CD4-positive, alpha-beta T cell treated with Interleukin-4 for 4 hours (primary cell): ENCODE results near the gene NUDT12.

Source experiments
- DNase-seq: peaks from one replicate; pipeline ENCODE4 v3.0.0-alpha.2; 2020

NUDT12 gene

DNA sequence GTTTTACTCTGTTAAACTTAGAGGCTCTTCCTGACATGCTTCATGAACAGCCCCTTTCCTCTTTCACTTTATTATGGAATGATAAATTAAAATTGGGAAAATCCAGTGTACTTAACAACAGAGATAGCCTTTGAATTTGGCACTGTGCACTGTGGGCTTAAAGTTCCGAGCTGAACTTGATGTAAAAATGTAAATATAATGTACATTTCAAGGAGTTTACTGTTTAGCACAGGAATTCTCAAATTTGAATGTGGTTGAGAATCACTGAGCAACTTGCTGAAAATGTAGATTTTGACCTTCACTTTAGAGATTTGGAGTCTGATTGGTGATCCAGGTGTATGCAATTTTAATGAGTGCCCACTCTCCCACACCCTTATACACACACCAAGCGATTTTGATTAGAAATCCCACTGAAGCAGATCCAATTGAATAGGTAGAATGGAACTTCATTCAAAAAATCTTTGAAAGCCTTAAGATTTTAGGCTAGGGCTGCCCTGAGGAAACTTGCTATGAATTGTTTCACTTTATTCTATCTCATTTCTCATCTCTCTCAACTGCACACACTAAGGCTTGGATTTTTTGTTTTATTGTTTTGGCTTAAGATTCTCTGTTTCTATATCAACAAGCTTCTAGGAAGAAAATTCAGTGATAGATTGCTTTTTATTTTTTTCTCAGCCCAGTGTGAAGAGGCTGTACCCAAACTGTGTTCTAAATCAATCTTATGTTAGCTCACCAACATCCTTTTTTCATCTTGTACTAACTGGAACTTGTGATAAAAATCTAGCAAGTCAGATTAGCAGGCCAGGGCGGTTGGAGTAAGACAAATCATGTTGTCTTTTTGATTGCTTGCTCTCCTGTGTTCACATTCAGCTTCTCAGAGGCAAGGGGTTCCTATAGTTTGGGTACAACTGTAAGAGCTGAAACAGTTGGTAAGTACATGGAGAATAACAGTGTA, 22.9 kb downstream of the NUDT12 start:
- DNase-seq: no peak

DNA sequence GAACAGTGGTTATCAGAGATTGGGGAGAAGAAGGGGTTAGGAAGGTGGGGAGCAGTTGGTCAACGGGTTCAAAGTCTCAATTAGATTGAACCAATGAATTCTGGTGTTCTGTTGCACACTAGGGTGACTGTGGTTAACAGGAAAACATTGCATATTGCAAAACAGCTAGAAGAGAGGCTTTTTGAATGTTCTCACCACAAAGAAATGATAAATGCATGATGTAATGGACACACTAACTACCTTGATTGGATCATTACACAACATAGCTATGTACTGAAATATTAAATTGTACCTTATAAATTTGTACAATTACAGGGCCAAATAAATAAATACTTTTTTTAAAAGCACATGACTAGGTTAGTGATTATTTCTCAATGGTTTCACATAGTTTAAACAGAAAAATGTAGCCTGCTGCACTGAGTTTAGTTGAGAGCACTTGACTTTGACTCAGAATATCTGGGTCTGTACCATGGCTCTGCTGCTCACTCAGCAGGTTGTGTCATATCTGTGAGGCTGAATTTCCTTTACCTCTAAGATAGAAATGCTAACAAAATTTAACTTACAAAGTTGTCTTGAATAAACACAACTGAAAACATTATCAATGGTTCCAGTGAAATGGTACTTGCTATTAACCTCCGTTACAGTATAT, 30.4 kb downstream of the NUDT12 start:
- DNase-seq: no peak

DNA sequence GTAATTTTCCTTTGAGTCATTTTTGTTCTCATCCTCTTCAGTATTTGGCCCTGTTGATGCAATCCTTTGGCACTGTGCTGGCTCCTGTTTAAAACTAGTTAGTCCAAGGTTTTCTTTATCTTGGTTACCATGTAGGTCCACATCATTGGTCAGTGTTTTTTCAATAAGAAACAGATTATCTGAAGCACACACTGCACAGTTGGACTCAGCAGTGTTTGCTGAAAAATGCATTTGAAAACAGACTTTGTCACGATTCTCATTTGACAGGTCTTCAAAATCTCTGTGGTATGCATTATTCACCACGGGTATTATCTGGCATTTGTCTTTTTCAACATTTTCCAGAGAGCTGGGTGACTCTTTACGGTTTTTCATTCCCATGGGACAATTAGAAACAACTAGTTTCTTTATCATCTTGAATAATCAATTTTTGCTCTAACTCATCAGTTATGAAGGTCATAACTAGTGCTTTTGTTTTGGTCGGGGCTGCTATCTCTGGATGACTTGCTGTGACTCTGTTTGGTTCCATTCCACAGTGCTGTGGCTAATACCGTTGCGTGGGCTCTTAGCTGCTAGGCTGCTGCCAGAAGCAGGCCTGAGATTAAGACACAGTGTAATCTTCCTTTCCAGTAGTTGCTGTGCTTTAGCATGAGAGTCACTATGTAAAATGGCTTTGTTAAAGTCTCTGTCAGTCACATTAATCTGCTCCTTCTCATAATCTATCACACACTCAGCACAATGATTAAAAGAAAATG, 36.2 kb downstream of the NUDT12 start:
- no peak for DNase-seq

DNA sequence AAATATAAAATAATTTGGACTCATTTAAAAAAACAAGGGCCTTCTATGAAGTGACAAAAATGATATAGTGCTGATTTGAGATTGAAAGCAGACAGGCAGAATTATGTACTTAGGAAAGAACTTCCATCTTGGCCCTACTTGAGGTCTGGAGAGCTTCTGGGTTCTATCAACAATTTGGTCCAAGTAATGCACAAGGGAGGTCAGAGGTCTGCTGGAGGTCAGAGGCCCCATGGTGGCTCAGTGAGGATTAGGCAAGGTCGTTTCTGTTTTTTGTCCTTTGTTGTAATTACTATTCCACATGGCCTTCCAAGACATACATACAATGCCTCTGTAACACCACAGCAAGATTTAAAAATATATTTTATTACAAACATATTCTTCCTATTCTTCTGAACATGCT, 37.2 kb downstream of the NUDT12 start:
- no peak for DNase-seq

DNA sequence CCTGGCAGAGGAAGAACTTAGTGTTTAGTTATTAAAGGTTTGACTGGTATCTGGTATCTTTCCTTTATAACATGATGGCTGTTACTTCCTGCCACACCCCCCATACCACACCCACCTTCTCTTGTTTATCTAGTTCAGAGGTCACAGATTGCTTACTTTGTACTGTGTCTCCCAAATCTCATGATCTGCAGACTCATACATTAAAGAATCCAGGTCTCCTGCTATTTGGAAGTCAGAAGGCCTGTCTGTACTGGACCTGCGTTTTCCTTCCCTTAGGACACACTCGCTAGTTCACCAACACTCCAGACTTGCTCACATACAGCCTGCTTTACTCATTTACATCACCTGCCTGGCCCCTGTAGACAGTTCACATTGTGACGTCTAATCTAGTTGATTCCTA, 39.3 kb downstream of the NUDT12 start:
- DNase-seq: no peak

DNA sequence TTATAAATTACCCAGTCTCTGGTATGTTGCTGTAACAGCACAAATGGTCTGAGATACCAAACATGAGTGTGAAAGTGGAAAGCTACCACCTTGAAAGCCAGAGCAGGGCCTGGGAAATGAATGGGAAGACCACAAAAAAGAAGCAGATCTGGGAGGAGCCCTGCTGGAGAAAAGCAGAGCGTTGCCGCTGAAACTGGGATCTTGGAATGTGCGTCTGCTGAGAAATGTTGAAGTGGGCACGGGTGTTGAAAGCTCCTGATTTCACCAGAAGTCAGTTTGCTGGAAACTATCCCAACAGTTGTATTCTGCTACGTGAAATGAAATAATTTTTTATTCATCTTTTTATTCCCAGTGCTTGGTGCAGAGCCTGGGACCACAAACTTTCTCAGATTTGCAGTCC, 40.0 kb downstream of the NUDT12 start:
- DNase-seq: no peak

DNA sequence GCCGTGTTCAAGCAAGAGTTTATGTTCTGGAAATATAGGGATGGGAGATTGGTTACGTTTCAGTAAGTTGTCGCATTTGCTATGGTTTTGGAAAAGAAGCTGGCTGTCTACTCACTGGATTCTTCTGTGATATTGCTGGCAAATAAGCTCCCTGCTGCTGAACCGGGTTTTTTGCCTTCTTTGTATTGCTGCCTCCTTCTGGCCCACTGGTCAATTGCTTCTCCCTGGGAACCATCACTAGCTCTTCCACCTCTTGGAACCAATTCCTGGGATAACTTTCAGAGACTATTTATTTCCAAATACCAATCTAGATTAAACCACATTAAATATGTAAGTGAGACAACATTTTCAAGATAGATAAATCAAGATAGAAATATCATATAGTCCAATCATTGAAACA, 43.0 kb downstream of the NUDT12 start:
- DNase-seq: no peak

DNA sequence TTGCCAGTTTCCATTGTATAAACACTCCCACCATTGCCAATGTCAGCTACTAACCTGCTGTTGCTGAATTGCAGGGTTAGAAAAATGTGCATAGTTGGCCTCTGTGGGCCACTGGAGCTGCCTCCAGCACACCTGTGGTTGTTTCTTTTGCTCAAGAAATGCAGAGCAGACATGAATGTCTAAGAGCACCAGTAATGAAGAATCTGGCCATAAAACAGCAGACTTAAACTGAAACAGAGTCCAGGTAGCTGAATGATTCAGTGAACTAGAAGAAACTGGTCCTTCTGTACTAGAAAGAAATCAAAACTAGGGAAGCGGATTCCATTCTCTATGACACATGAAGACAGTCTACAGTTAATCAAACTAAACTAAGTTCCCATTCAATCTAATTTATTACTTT, 48.2 kb downstream of the NUDT12 start:
- no peak for DNase-seq

DNA sequence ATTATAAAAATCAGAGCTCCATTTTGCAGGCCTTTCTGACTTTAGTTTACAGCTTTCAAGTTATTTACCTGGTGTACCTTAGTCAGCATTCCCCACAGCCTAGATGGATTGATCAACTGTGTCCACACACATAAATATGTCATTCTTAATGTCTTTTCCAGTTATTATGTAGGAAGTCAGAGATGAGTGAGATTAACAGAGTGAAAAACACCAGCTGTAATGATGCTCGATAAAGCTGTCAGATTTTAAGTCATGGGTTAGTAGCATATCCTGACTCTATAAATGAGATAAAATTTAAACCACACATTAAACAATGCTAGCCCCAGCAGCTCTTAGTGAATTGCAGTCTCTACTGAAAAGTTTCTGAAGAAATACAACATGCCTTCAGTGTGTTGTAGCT, 48.9 kb downstream of the NUDT12 start:
- no peak for DNase-seq

DNA sequence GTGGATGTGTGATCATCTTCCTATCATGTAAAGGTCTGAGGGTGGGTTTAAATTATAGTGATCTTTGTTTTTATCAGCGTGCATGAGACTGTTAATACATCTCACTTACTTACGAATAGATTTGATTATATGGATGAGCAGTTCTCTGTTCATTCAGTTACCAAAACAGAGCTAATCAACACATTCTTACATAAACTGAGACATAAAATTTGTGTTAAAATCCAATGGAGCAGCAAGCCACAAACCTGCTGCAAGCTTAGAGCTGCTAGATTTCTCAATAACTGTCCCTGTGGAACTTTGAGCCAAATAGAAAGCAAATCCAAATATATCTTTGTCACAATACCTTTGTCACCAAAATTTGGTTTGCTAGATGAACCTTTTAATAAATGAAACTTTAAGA, 50.1 kb downstream of the NUDT12 start:
- no peak for DNase-seq

DNA sequence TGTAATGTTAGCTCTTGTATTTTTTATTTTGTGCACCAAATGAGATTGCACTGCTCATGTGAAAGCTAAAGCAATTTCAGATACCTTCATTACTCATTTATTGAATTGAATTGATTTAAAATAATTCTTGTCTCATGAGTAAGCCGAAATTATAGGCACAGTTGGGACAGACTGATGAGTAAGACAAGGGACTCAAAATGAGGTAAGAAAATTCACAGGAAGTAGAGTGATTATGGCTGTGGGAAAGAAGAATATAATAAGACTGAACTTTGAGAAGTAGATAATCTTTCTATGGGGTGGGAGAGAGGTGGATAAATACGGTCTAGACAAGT, 51.1 kb downstream of the NUDT12 start:
- DNase-seq: no peak

DNA sequence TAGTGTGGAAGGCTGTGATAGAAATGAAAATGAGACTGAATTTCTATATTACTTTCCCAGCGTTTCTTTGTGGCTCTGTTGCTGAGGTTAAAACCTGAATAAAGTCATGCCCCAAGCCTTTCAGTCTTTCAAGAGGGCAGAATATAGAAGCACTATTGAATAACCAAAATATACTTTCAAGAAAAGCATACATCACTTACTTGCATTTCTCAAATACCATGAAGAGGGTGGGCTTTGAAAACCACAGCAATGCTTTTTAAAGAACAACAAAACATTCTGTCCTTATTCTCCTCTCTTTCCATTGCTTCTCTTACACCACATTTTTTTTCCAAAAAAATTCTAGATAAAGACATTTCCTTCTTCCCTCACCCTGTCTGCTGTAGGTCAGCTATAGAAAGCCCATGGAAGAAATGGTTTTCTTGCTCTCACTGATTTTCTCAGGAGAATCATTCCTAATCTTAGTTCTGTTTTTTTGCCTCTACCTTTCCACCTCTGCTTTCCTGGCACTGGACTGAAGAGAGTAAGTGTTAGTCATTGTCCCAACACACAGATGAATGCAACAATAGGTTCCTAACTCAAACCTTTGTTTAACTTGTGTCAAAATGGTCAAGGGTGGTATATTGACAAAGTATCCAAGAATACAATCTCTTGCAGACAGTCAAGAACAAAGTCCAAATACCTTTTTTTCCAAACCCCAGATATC, 51.6 kb downstream of the NUDT12 start:
- no peak for DNase-seq

DNA sequence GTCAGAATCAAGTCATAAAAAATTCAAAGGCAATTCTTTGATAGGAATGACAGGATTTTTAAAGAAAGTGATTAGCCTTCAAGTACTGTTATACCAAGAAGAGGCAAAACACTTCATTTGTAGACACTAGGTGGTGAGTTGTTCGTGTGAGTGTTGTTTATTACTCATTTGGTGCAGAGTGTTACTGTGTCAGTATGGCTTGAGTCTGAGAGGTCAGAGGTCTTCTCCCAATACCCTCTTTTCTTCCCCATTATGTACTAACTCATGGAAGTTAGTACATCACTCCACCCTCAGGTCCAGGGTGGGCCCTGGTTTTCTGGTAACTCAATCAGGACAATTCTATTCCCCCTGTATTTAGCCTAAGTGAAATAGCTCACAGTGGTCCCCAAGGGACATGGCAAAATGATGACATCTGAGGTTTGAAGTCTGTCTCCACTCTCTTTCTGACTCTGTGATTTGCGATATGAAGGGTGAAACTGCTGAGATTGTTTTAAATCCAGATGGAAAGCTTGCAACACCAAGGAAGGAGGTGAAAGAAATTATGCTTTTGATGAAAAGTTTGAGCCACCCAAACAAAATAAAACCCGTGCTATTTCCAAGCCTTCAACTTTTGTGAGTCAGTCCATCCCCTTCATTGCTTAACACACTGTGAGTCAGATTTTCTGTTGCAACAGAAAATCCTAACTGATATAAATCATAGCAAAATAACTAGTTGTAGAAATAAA, 56.8 kb downstream of the NUDT12 start:
- DNase-seq: no peak

DNA sequence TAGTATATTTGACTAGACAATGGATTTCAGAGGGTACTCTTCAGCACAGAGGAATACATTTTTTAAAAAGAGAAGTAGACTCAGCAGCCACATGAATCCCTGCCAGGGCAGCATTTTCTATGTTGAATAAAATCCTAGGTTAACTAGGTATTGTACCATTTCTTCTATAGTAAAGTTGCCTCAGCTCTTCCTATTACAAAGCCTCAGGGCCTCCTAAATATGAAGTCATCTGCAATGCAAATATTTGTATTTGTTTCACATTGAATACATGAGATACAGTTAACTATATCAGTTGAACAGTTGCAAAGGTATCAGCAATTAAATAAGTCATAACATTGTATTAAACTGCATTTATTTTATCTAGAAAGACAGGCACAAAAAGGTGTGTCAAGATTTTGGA, 59.5 kb downstream of the NUDT12 start:
- DNase-seq: no peak

DNA sequence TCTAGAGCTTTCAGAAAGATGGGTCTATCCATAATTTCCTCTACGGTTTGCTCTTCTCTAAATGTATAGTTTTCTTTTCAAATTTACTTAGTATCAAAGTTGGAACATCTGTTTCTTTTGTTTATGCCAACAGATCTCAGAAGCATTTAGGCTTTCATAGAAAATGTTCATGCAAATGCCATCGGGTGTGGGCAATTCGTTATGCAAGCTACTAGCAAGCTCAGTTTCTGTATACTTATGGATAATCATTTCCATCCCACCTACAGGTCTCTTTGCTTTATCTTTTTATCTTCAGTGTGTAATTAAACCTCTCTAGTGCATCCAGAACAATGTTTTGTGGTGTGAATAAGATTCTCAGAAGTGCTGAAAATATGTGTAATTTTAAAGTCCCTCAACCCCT, 59.9 kb downstream of the NUDT12 start:
- no peak for DNase-seq
